NCI-H526 (cell line): ENCODE data around the gene NAALADL2.
"Not testable (repeated sequence)": the region's sequence is repeated elsewhere in the genome, so short reads cannot be mapped to it uniquely, and the experiment has no call there.

Experiments used
- DNase-seq, 2 experiments: peaks; one replicate each; lab custom pipeline; 2025; lab: John Stamatoyannopoulos, UW

Gene NAALADL2

DNA sequence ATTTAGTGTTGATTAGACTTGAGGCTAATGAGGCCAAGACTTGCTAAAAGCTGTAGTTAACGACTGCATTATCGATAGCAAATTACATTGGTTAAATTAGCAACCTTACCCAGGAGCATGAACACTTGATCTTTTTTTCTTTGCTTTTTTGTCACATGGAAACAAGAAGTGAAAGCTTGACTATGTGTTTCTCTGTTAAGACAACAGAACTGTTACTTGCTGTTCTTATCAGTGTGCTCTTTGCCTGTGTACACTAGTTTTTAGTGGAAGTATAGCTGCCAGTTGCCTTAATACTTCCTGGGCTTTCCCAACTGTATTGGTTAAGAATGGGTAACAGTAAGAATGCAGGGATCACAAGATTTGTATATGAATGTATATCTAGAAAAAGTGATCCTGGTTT, 625.5 kb downstream of the NAALADL2 start:
- DNase-seq = no peak

DNA sequence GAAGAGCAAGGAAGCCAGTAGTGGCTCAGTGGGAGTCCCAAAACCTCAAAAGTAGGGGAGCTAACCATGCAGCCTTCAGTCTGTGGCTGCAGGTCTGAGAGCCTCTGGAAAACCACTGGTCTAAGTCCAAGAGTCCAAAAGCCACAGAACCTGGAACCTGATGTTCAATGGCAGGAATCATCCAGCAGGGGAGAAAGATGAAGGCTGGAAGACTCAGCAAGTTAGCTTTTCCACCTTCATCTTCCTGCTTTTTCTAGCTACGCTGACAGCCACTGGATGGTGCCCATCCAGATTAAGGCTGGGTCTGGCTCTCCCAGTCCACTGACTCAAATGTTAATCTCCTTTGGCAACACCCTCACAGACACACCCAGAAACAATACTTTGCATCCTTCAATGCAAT, 626.3 kb downstream of the NAALADL2 start:
- no peak for DNase-seq

DNA sequence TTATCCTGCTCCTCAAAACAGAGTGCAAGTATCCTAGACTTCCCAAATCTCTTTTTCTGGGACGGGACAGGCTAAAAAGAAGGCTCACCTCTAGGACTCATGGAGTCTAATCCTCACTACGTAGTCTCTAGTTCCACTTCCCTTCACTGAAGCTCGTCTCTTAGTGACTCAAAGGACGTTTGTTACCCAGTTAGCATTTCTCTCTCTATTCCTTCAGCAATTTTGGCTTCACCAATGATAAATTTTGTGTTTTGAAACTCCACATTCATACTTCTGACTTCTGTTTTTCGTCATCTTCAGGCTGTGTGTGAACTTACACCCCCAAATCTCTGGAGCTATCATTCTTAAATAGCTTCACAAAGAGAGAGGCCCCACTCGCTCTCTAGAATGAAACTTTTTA, 627.1 kb downstream of the NAALADL2 start:
- no peak for DNase-seq

DNA sequence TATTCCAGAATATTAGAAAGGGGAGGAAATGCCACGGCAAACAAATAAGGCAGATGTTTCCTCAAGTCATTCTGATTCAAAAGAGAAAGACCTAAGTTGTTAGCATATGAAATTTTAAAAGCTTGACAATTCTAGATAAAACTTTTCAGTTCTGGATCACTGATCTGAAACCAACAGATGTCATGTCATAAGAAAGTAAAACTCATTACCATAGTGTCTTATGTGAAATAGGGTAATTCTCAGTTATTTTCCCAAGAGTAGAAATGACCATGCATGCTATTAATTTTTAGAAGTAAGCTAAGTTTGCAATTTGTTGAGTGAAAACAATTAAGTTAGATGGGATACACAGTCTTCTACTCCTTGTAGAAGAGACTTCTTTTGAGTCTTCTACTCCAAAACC, 630.3 kb downstream of the NAALADL2 start:
- no peak for DNase-seq

DNA sequence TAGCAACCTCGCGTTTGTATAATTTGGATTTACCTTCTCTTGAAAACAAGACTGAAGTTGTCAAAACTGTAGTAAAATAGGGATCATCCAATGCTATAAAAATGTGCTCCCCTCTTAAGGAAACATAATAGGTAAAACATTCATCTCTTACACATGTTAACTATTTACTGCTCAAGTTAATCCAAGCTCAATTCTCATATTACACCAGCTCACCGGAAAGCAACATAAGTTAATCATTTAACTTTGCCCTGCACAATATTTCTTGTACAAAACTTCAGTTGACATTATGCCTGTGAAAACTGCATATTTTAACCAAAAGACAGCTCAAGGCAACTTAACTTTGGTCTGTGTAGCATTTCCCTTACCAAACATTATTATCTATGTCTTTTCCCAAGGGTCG, 634.2 kb downstream of the NAALADL2 start:
- DNase-seq = no peak

DNA sequence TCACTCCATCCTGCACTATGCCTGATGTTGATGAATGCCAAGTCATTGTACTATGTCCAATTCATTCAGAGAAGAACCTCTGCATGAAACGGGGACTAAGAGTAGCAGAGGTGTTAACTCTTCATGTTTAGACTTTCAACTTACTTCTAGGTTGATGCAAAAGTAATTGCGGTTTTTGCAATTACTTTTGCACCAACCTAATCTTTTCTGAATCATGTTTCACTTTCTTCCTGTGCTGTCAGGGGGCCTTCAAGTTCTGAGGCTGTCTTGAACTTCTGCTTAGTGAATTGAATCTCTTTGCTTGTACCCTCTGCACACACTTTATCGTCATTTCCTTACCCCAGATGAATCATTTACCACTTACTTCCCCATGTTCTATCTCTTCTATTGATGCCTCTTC, 636.2 kb downstream of the NAALADL2 start:
- no peak for DNase-seq

DNA sequence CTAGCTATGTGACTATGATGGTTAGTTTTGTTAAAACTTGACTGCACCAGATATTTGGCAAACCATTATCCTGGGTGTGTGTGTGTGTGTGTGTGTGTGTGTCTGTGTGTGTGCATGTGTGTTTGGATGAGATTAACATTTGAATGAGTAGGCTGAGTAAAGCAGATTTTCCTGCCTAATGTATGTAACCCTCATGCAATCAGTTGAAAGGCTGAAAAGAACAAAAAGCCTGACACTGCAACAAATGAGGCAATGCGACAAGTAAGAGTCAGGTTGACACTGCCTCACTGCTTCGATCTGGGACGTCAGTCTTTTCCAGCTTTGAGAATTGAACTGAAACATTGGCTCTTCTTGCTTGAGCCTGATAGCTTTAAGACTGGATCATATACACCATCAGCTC, 643.0 kb downstream of the NAALADL2 start:
- DNase-seq = no peak

DNA sequence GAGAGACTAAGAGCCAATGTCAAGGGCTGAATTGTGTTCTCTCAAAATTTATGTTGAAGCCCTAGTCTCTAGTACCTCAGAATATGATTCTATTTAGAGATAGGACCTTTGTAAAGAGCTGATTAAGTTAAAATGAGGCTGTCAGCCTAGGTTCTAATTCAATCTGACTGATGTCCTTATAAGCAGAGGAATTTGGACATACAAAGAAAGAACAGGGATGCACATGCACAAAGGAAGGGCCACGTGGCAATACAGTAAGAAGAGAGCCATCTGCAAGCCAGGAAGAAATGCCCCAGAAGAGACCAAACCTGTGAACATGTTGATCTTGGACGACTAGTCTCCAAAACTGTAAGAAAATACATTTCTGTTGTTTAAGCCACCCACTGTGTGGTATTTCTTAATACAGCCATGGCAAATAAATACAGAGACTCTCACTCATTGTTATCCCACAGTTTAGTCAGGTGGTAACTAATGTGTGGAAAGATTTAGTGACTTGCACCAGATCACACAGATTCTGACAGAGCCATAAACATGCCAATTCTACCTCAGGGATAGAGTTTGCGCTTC, 652.2 kb downstream of the NAALADL2 start:
- DNase-seq = no peak

DNA sequence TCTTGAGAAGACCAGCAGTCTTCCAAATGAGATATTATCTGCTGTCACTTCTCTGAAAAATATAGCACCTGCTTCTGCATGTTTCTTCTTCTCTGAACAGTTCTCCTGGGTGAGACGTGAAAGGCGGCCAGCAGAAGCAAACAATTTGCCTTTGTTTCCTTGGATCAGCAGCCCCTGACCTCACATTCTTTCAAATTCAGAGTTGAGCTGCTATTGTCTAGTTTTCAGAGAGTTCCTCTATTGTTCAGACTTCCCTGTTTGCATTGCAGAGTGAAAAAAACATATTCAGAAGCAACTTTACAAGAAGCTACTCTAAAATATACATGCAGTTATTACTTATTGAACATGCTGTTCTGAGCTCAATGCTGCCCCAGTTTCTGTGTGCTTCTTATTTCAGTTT, 653.6 kb downstream of the NAALADL2 start:
- DNase-seq = no peak

DNA sequence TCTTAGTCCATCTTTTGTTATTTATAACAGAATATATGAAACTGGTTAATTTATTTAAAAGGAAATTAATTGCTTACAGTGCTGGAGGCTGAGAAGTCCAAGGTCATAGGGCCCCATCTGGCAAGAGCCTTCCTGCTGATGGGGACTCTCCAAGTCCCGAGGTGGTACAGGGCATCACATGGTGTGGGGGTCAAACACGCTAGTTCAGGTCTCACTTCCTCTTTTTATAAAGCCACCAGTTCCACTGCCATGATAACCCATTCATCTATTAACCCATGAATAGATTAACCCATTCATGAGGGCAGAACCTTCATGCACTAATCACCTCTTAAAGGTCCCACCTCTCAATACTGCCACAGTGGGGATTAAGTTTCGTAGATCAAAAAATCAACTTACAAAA, 659.3 kb downstream of the NAALADL2 start:
- no peak for DNase-seq

DNA sequence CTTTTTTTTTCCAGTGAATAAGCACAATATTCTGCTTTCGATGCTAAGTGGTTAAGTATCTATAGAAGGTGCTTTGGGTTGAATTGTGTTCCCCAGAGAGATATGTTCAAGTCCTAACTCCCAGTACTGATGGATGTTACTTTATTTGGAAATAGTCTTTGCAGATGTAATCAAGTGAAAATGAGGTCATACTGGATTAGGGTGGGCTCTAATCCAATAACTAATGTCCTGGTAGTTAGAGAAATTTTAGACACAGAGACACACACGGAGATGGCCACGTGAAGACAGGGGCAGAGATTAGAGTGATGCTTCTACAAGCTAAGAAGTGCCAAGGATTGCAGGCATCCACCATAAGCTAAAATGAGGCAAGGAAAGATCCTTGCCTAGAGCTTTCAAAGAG, 662.3 kb downstream of the NAALADL2 start:
- no peak for DNase-seq

DNA sequence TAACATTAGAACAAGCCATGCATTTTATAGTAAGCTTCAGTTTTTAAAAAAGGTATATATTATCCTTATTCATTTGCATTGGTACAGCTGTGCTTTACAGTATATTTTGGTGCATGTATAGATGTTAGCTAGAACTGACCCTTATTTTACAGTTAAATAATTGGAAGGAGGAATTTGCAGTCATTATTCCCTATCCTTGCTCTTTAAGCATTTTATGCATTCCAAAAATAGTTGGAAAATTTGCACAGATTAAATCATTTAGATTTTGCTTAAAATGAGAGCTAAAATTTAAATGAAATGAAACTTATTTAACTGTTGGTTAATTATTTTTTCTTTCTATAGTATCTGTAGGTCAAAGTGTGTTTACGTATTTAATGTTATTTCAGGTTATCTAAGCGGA, 667.1 kb downstream of the NAALADL2 start:
- no peak for DNase-seq

DNA sequence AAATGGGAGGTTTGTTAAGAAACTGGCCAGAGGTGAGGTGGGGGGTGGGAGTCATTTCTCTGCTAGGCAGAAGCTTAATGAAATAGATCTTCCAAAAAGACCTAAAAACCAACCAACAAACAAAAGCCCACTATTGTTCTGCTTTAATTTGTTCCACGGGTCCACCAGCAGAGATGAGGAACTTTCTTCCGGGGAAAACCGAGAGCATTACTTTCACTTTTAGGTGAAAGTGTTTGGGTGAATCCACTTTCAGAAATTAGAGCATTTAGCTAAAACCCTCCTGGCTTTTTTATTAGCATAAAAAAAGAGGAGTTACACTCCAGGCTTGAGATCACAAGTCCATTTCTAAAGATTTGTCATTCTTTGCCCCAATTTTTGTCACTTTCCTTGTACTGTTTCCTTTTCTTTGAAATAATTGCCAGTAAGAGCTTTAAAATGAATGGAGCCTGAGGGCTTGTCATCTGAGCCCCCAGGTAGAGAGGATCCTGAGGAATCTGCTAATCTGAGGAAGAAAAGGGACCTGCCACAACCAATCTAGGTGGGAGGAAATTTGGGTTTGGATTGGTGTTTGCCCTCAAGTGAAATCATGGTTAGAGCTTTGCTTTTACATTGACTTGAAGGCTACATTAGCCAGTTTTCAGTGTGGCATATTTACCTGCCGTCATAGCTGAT, 667.6 kb downstream of the NAALADL2 start:
- DNase-seq = no peak

DNA sequence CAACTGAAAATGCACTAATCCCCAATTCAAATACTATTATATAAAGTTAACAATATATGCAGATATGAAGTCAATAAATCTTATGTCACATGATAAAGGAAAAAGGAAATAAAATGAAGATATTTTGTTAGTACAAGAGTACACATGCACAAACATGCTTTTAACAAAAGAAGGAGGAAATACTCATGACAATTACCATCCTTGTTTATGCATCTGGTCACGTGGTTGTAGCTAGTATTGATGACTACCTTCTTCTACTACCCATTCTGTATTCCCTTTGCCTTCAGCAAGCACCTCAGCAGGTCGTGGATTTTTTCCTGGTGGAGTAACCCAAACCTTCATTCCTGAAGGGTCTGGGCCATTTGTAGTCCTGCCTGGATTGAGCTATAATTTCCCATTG, 669.6 kb downstream of the NAALADL2 start:
- DNase-seq = not testable (repeated sequence)

DNA sequence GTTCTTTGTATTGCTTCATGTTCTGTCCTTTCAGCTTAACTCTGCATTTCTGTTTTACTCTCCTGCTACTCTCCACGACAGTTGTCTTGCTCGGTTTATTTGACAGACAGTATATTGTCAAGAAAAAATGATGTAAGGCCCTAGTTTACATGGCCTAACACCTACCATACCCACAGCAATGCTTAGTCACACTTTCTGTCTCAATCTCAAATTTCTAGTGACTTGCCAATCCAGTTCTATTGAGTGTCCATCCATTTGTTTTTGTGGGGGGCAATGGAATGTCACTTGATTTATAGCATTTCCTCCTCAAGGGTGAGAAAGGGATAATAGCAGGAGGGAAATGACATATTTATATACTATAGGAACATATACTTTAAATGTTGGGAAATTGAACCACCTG, 676.2 kb downstream of the NAALADL2 start:
- DNase-seq = no peak

DNA sequence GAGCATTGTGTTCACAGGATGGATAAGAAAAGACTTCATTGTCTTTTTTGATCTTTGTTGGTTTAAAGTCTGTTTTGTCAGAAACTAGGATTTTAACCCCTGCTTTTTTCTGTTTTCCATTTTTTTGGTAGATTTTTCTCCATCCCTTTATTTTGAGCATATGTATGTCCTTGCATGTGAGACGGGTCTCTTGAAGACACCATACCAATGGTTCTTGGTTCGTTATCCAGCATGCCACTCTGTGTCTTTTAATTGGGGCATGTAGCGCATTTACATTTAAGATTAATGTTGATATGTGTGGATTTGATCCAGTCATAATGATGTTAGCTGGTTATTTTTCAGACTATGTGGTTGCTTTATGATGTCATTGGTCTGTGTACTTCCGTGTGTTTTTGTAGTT, 687.0 kb downstream of the NAALADL2 start:
- DNase-seq = no peak

DNA sequence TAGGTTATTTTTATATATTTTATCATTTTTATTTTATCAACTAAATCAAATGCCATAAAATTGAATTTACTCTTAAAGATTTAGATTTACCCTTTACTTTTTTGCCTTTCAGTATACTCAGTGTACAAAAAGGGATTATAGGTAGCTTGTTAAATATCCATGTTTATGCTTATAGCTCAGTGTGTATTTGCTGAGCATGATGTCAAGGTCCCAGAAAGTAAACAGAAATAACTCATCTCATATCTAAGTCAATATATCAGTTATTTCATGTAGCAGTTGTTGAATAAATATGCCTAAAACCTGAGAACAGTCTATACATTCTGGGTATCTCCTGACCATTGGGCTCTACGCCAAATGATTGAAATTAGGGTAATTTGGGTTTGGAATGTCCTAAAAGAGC, 693.8 kb downstream of the NAALADL2 start:
- DNase-seq = no peak

DNA sequence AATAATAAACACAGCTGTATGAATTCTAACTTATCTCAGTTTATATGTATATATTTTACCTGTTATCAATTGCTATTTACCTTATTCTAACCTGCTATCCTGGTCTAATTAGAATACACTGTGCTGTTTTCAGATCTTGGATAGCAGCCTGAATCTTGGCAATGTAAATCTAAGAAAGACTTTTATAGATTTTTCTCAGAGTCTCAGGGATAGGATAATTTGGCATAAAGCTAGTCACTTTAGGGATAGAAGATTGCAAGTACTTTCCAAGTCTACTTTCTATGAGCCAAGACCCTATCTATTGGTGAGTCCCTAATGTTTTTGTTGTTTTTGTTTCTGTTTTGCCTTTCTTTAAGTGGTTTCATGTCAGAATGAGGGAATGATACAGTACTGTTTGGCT, 695.7 kb downstream of the NAALADL2 start:
- DNase-seq = no peak

DNA sequence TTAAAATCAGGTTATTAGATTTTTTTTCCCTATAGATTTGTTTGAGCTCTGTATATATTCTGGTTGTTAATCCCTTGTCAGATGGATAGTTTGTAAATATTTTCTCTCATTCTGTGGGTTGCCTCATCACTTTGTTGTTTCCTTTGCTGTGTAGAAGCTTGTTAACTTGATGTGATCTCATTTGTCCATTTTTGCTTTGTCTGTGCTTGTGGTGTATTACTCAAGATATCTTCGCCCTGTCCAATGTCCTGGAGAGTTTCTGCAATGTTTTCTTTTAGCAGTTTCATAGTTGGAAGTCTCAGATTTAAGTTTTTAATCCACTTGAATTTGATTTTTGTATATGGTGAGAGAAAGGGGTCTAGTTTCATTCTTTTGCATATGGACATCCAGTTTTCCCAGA, 699.1 kb downstream of the NAALADL2 start:
- DNase-seq = no peak

DNA sequence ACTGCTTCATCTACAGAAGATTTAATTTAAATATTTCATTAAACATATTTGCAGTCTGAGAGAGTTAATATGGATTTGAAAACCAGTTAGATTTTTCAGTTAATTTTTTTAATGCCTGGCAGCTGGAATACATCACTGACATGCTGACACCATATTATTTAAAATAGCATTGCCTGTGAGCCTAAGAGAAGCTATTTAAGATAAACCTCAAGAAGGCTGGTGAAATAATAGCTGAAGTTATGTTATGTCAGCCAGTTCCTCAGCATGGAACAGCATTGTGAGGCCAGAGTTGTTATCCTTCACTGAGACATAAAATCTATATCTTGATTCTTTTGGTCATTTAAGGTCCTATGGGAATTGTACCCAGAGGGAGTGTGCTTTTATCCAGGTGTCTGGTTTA, 705.2 kb downstream of the NAALADL2 start:
- no peak for DNase-seq

DNA sequence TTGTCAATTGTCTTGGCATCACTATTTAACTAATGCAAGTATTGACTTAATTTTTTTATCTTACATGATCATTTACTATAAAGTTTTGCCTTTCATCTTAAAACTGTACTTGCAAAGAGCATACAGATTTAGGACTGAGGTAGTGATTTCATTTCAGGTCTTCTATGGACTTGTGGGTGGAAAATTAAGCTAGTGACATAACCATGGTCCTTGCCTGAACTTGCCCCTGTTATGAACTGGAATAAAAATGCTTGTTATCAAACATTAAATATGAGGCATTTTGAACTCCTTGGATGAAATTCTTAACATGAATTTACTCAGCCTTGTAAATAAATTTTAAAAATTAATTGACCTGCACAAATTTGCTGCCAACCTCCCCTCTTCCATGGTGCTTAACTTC, 712.0 kb downstream of the NAALADL2 start:
- DNase-seq = no peak

DNA sequence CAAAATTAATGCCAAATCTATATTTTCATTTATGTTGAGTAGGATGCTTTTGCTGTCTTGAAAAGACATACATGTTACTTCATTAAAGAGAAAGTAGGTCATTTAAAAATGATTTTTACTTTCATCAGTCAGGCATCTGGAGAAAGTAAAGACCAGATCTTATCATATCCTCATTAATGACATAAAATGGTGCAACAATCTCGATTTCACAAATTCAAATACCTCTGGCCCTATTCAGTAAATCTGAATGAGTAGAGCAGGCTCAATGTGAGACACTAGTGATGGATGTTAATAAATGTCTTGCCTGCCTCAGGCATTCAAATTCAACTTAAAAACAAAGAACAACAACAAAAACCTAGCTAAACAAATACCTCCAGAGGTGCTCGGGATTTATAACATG, 714.1 kb downstream of the NAALADL2 start:
- no peak for DNase-seq

DNA sequence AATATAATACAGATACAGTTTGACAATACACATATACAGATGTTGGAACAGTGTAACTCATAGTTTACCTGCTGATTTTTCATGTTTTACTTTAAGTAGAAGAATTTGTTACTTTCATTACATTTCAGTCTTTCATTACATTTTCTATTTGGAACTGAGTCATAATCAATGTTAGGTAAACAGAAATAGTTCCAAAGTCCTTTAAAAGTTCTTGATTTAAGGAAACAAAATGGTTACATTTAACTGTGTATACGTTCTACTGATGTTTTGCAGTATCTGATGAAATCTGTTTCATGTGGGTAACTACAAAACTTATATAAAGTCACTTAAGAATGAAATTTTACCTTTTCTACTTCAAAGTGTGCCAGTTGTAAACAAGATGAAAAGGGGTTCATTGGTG, 721.2 kb downstream of the NAALADL2 start:
- DNase-seq = no peak

DNA sequence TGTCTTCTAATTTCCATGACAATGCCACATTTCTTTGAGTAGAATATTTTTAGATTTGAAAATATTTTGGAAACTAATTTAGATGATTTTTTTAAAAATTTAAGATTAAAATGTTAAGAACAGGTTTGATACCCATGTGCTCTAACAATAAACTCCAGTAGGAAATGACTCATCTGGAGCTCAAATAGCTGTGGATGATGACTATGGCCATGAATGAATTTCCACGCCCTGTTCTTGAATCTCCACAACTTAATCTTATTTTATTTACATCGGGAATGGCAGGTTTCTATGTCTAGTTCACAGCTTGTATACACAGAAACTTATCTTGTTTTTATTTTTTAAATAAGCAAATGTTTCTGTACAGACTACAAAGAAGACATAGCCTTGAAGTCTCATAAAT, 726.8 kb downstream of the NAALADL2 start:
- no peak for DNase-seq
